ENCODE measurements around the gene GPR176.

The GPR176 gene

DNA sequence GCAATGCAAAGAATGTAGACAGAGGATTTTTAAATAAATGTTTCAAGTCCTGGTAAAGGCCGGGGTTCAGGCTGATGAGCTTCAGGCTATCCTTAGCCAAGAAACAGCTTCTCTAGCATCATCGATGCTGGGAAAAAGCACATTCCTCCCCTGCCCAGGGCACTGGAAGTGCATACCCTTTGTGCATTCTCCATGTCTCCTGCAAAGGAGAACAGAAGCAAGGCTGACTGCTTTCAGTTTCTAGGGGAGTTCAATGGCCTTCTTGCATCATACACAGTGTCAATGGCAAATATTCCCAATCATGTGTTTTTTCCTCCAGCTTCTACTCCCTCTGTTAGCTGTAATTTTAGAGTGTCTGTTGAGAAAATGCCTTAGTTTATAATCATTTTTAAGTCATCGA is 59.9 kb downstream of the GPR176 start:
- no peak for DNase-seq (ENCODE audit: low spot score)

DNA sequence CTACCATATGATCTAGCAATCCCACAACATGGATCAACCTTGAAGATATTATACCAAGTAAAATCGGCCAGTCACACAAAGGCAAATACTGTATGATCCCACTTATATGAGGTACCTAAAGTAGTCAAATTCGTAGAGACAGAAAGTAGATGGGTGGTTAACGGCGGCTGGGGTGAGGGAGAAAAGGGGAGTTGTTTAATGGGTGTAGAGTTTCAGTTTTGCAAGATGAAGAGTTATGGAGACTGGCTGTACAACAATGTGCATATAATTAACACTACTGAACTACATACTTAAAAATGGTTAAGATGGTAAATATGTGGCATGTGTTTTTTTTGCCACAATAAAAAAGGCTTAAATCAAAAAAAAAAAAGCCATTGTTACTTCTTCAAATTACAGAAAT is 60.4 kb downstream of the GPR176 start:
- DNase-seq (ENCODE audit: low spot score), result no peak

- no peak for DNase-seq (ENCODE audit: low spot score)
Observed at GRCh38 chr15:39857132-39857531, 62.9 kb downstream of the GPR176 start.

- no peak for DNase-seq (ENCODE audit: low spot score)
Observed at GRCh38 chr15:39856357-39856756, 63.7 kb downstream of the GPR176 start.

DNA sequence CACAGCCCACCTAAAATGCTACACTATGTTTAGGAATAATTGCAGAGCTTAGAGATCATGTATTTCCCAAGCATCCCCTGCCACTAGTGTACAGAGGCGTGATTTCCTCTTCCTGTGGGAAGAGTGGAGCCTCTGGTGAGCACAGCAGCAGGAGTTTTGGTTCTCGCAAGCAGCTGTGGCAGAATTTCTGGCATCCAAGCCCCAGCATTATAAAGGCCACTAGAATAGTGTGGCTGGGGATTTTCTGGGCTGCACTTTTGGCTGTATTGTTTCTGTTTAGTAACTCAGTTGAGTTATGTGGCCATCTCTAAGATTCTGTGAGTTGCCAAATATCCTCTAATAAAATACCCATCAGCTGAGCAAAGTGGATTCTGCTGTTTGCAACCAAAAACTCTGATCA is 64.7 kb downstream of the GPR176 start:
- DNase-seq (ENCODE audit: low spot score), result no peak

GRCh38 chr15:39854161-39854560 is 65.9 kb downstream of the GPR176 start:
- DNase-seq (ENCODE audit: low spot score), result no peak

DNA sequence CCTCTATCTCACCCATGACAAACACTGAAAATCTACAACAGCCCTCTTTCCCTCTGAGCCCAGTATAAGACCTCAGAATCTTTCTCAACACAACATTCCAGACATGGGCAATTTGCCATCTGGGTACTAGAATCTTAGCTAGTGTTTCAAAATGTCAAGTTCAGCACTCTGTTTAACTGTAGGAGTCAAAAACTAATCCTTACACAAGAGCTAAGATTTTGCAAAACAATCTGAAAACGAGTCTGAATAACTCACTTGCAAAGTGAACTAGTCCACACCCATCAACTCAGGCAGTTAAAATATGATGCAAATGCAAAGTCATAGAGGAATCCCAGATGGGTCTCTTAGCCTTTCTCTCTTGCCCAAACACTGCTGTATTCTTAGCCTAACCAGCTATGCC is 67.8 kb downstream of the GPR176 start:
- DNase-seq (ENCODE audit: low spot score), result no peak

GRCh38 chr15:39851500-39852092 is 68.5 kb downstream of the GPR176 start:
- DNase-seq (ENCODE audit: low spot score), result peak; percentile 43

DNA sequence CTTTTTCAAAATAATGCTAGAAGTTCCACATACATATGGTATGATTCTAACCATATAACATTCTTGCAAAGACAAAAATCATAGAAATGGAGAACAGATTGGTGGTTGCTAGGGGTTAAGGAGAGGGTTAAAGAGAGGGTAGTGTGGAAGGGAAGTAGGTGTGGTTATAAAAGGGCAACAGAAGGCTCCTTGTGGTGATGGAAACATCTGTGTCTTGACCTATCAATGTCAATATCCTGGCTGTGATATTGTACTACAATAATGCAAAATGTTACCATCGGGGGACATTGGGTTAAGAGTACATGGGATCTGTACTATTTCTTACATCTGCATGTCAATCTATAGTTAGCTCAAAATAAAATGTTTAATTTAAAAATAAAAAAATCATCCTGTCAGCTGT is 69.6 kb downstream of the GPR176 start:
- no peak for DNase-seq (ENCODE audit: low spot score)

- DNase-seq (ENCODE audit: low spot score), result no peak
Observed at GRCh38 chr15:39846108-39846507, 74.0 kb downstream of the GPR176 start.

DNA sequence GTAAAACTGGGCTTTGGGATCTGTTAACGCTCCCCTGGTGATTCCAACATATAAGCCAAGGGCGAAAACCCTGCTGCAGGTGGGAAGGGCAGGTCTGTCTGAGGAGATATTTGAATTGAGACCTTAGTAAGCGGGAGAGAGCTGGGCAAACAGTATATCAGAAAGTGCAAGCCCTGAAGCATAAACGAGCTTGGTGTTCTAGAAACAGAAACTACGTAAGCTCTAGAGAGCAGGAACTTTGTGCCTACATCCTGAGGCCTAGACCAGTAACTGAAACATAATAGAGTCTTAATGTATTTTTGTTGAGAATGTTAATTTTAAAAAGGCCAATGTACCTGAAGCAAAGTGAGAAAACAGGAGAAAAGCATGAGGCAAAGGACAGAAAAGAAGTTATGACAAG is 74.5 kb downstream of the GPR176 start:
- no peak for DNase-seq (ENCODE audit: low spot score)

DNA sequence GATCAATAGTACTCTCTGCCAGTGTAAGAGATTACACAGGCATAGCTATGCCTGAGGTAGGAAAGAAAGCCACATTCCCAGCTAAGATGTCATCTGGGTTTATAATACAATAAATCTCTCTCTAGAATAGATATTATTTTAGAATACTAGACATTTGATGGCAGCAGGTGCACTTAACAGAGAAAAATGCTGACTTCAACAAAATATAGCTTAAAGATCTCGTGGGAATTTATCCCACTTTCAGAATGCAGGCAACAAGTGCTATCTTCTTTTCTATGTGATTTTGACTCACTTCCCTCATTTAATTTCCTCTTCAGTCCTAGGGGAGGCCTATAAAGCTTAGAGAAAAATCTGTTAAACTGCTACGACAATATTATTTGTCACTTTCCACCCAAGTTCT is 76.5 kb downstream of the GPR176 start:
- DNase-seq (ENCODE audit: low spot score), result no peak

DNA sequence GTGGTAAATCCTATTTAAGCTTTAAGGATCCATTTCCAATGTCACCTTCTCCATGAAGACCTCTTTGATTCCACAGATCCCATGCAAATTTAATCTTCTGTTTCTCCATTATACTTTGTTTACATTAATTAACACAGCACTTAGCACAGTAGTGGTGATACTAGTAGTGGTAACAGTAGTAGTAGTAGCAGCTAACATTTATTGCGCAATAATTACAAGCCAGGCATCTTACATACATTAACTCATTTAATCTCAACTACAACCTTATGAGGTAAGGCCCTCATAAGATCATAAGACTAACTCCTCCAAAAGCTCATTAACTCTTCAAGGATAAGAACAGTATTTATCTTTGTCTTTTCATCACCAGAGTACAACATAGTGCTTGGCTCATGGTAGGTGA is 82.6 kb downstream of the GPR176 start:
- no peak for DNase-seq (ENCODE audit: low spot score)

GRCh38 chr15:39835550-39835949 is 84.5 kb downstream of the GPR176 start:
- DNase-seq (ENCODE audit: low spot score), result no peak

- no peak for DNase-seq (ENCODE audit: low spot score)
Observed at GRCh38 chr15:39834256-39834655, 85.8 kb downstream of the GPR176 start.

GRCh38 chr15:39833515-39833981 is 86.5 kb downstream of the GPR176 start:
- DNase-seq (ENCODE audit: low spot score), result no peak

DNA sequence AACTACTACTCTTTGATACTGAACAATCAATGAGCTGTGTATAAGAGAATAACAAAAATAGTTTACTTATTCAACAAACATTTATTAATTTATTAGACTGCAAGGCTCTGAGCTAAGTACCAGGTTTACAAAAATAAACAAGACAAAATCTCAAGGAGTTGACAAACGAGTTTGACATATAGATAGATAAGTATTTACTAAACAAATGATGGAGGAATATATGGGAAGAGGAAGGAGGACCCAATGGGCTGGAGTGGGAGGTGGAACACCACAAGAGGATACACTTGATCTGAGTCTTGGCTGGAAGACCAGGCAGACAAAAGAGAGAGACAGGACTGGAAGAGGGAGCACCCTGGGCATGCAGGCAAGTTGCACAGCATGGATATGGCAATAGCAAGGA is 89.9 kb downstream of the GPR176 start:
- DNase-seq (ENCODE audit: low spot score), result no peak

GRCh38 chr15:39828374-39828931 is 91.6 kb downstream of the GPR176 start:
- peak; percentile 26 for DNase-seq (ENCODE audit: low spot score)

DNA sequence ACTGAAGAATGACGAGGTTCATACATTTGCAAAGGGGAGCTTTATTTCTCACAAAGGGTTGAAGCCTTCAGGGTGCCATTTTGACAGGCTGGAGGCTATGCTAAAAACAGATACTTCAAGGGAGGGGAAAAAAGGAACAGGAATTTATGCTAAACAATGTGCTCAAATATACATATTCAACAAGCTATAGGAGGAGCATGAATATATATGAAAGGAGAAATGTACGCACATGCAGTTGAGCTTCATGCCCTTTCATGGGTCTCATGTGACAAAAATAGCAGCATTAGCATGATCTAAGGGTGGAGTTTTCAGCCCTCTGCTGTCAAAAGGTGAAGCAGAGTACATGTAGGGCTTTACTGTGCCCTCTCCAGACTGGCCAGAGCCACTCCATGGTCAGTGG is 93.1 kb downstream of the GPR176 start:
- DNase-seq (ENCODE audit: low spot score), result no peak

- DNase-seq (ENCODE audit: low spot score), result no peak
Observed at GRCh38 chr15:39823634-39824033, 96.4 kb downstream of the GPR176 start.

DNA sequence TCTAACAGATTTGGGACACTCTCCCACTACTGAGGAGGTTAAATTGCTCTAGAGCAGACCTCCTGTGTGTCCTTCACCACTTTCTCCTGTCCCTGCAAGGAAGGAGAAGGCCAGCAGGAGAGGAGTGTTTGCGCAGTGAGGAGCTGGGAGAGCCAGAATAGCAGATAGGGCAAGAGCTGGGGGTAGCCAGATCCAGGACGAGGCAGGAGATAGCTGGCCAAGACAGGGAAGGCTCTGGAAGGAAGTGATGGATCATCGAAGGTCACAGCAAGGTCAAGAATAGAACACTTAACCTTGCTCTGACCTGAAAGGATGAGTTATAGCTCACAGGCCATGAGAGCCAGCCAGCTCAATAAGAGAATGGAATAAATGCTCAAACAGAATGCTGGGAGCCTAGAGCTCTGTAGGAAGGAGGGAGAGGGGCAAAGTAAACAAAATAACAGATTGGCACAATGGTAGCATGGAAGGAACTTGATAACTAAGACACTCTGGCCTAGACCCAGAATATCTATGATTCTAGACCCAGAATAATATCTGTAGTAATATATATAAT is 99.9 kb downstream of the GPR176 start:
- no peak for DNase-seq (ENCODE audit: low spot score)

DNA sequence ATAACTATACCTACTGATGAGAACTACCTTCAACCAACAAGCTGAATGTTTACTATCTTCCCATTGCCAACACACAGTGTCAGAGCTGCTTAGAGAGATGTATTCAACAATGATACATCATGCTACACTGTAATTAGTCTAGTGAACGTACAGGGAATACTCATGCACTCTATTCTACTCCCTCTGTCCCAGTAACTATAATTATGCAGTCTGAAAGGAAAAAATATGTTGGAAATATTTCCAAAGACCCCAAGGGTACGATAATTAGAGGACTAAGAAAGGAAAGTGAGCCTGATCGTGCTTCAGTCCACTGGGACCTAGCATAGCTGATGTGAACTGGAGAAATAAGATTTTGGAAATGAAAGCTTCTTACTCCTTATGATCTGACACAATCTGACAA is 100.5 kb downstream of the GPR176 start:
- no peak for DNase-seq (ENCODE audit: low spot score)

- DNase-seq (ENCODE audit: low spot score), result no peak
Observed at GRCh38 chr15:39817892-39818291, 102.2 kb downstream of the GPR176 start.

- DNase-seq (ENCODE audit: low spot score), result no peak
Observed at GRCh38 chr15:39814489-39814888, 105.6 kb downstream of the GPR176 start.
